ENCODE data around the gene UGT1A4.

UGT1A4 gene

GRCh38 chr2:233681521-233682099 lies 36.9 kb upstream of the UGT1A4 start, which contains the start of gene UGT1A7:
Gene UGT1A7, plus strand, starts transcription at chr2:233681901. Its CDS starts 37 bp downstream, at chr2:233681938.
- no peak for TF ChIP-seq SIN3A (IDR thresholded peaks at IDR 0.05; ENCODE audit: borderline replicate concordance, insufficient read depth, low read length)

- no peak for TF ChIP-seq TAF1 (IDR thresholded peaks at IDR 0.05; ENCODE audit: borderline replicate concordance, insufficient read depth, low read length)
- no peak for TF ChIP-seq FOXP2 (optimal IDR thresholded peaks at IDR 0.05; ENCODE audit: borderline replicate concordance, extremely low read depth, extremely low read length, insufficient read depth)
- no peak for TF ChIP-seq POLR2AphosphoS5 (IDR thresholded peaks at IDR 0.05; ENCODE audit: low read depth, low read length)
- TF ChIP-seq SIN3A (IDR thresholded peaks at IDR 0.05; ENCODE audit: borderline replicate concordance, insufficient read depth, low read length), result no peak
- no peak for TF ChIP-seq REST (IDR thresholded peaks at IDR 0.05; ENCODE audit: insufficient read depth in 1 of 2, low read depth in 2 of 2, low read length in 2 of 2)
Observed at GRCh38 chr2:233684640-233685039, 33.9 kb upstream of the UGT1A4 start.

GRCh38 chr2:233686928-233687327 lies 31.6 kb upstream of the UGT1A4 start:
- TF ChIP-seq SIN3A (IDR thresholded peaks at IDR 0.05; ENCODE audit: borderline replicate concordance, insufficient read depth, low read length) (no peak), TAF1 (IDR thresholded peaks at IDR 0.05; ENCODE audit: borderline replicate concordance, insufficient read depth, low read length) (no peak), FOXP2 (optimal IDR thresholded peaks at IDR 0.05; ENCODE audit: borderline replicate concordance, extremely low read depth, extremely low read length, insufficient read depth) (no peak), REST (IDR thresholded peaks at IDR 0.05; ENCODE audit: insufficient read depth in 1 of 2, low read depth in 2 of 2, low read length in 2 of 2) (no peak), POLR2AphosphoS5 (IDR thresholded peaks at IDR 0.05; ENCODE audit: low read depth, low read length) (no peak)

- TF ChIP-seq REST (IDR thresholded peaks at IDR 0.05; ENCODE audit: insufficient read depth in 1 of 2, low read depth in 2 of 2, low read length in 2 of 2) (no peak), POLR2AphosphoS5 (IDR thresholded peaks at IDR 0.05; ENCODE audit: low read depth, low read length) (no peak), FOXP2 (optimal IDR thresholded peaks at IDR 0.05; ENCODE audit: borderline replicate concordance, extremely low read depth, extremely low read length, insufficient read depth) (no peak), SIN3A (IDR thresholded peaks at IDR 0.05; ENCODE audit: borderline replicate concordance, insufficient read depth, low read length) (no peak), TAF1 (IDR thresholded peaks at IDR 0.05; ENCODE audit: borderline replicate concordance, insufficient read depth, low read length) (no peak)
Observed at GRCh38 chr2:233688341-233688740, 30.2 kb upstream of the UGT1A4 start.

GRCh38 chr2:233689031-233689430 lies 29.5 kb upstream of the UGT1A4 start:
- TF ChIP-seq POLR2AphosphoS5 (IDR thresholded peaks at IDR 0.05; ENCODE audit: low read depth, low read length), result no peak
- TF ChIP-seq TAF1 (IDR thresholded peaks at IDR 0.05; ENCODE audit: borderline replicate concordance, insufficient read depth, low read length), result no peak
- TF ChIP-seq FOXP2 (optimal IDR thresholded peaks at IDR 0.05; ENCODE audit: borderline replicate concordance, extremely low read depth, extremely low read length, insufficient read depth), result no peak
- no peak for TF ChIP-seq SIN3A (IDR thresholded peaks at IDR 0.05; ENCODE audit: borderline replicate concordance, insufficient read depth, low read length)
- TF ChIP-seq REST (IDR thresholded peaks at IDR 0.05; ENCODE audit: insufficient read depth in 1 of 2, low read depth in 2 of 2, low read length in 2 of 2), result no peak

Data from PFSK-1 (cell line).